LNCaP clone FGC (cell line): ENCODE results near the gene TFEB.

Source experiments
- DNase-seq: peaks from one replicate; pipeline ENCODE4 v3.0.0-alpha.2; 2011; ENCODE audit warnings: low read depth
- H3K4me3 ChIP-seq: 2 replicates; pipeline ENCODE4 v1.5.1; 2011; ENCODE audit warnings: mild to moderate bottlenecking, low read depth, low read length, control low read depth
- CTCF ChIP-seq: IDR thresholded peaks from 2 replicates; pipeline ENCODE4 v1.5.1; 2012; ENCODE audit warnings: mild to moderate bottlenecking; ENCODE audit not compliant: control insufficient read depth, insufficient read depth; ENCODE audit errors: extremely low read depth

Gene TFEB

GRCh38 chr6:41643899-41644269 lies 91.5 kb downstream of the TFEB start:
- TF ChIP-seq CTCF = no peak
- H3K4me3 ChIP-seq = no peak overlapping the region
- DNase-seq = no peak

- no peak overlapping the region for H3K4me3 ChIP-seq
- no peak for TF ChIP-seq CTCF
- no peak for DNase-seq
Measured at GRCh38 chr6:41642960-41643898, 92.2 kb downstream of the TFEB start.

- no peak overlapping the region for H3K4me3 ChIP-seq
- no peak for TF ChIP-seq CTCF
- DNase-seq = no peak
Measured at GRCh38 chr6:41642090-41642959, 93.1 kb downstream of the TFEB start.

GRCh38 chr6:41641352-41641925 lies 94.0 kb downstream of the TFEB start:
- no peak overlapping the region for H3K4me3 ChIP-seq
- TF ChIP-seq CTCF = no peak
- no peak for DNase-seq

GRCh38 chr6:41640426-41640825 lies 95.0 kb downstream of the TFEB start:
- no peak for TF ChIP-seq CTCF
- DNase-seq = no peak
- no peak overlapping the region for H3K4me3 ChIP-seq

- no peak for TF ChIP-seq CTCF
- H3K4me3 ChIP-seq = no peak overlapping the region
- no peak for DNase-seq
Measured at GRCh38 chr6:41639809-41640371, 95.5 kb downstream of the TFEB start.
